ENCODE results near the gene HAUS6. TPM values are rescaled to one million over a fixed set of nuclear protein-coding genes. Genes with fewer than 3 reads are reported as not detected.
A peak's percentile ranks its signal among the peaks of the same experiment; 100 is the strongest.
"Not testable (repeated sequence)": the region's sequence is repeated elsewhere in the genome, so short reads cannot be mapped to it uniquely, and the experiment has no call there.

HAUS6 gene
- total and polyA plus RNA-seq, 2 donors = 5.6 to 25.0 TPM

GRCh38 chr9:19036611-19037010 lies 66.1 kb downstream of the HAUS6 start:
- no peak for DNase-seq (ENCODE audit: extremely low spot score)
- WGBS = 97% methylated on average over 5 of the region's 5 CpGs
- H3K4me1 ChIP-seq (ENCODE audit: insufficient read depth) = no peaks in the 10 kb centered on the region
- H3K36me3 ChIP-seq (ENCODE audit: insufficient read depth) = no peaks in the 10 kb centered on the region
- no peak overlapping the region for H3K4me3 ChIP-seq (ENCODE audit: low read depth, low read length)
- no peak overlapping the region for H3K27ac ChIP-seq (ENCODE audit: low read depth)

- no peak for DNase-seq (ENCODE audit: extremely low spot score)
- 84% methylated on average over 20 of the region's 20 CpGs for WGBS
- H3K4me1 ChIP-seq (ENCODE audit: insufficient read depth) = no peaks in the 10 kb centered on the region
- H3K36me3 ChIP-seq (ENCODE audit: insufficient read depth) = no peaks in the 10 kb centered on the region
- no peak within 1 kb of the TSS for H3K4me3 ChIP-seq (ENCODE audit: low read depth, low read length)
- no peak within 1 kb of the TSS for H3K27ac ChIP-seq (ENCODE audit: low read depth)
Observed at GRCh38 chr9:19033015-19033414, 69.7 kb downstream of the HAUS6 start, which contains the start of gene SAXO1. Gene SAXO1 (minus strand): TSS chr9:19033209. CDS start chr9:19032908, 301 bp downstream.

GRCh38 chr9:19032406-19032805 lies 70.3 kb downstream of the HAUS6 start:
- Histone ChIP-seq H3K27ac (ENCODE audit: low read depth) (no peak overlapping the region), H3K4me3 (ENCODE audit: low read depth, low read length) (no peak overlapping the region), H3K4me1 (ENCODE audit: insufficient read depth) (no peaks in the 10 kb centered on the region), H3K36me3 (ENCODE audit: insufficient read depth) (no peaks in the 10 kb centered on the region)
- 62% methylated on average over 14 of the region's 14 CpGs for WGBS
- DNase-seq (ENCODE audit: extremely low spot score) = no peak

GRCh38 chr9:19030899-19031298 lies 71.8 kb downstream of the HAUS6 start:
- DNase-seq (ENCODE audit: extremely low spot score) = no peak
- Histone ChIP-seq H3K4me3 (ENCODE audit: low read depth, low read length) (no peak overlapping the region), H3K36me3 (ENCODE audit: insufficient read depth) (no peaks in the 10 kb centered on the region), H3K4me1 (ENCODE audit: insufficient read depth) (no peaks in the 10 kb centered on the region), H3K27ac (ENCODE audit: low read depth) (no peak overlapping the region)
- 93% methylated on average over 1 of the region's 1 CpG for WGBS

GRCh38 chr9:19028835-19029451 lies 73.8 kb downstream of the HAUS6 start:
- H3K27ac ChIP-seq (ENCODE audit: low read depth) = no peak overlapping the region
- H3K4me1 ChIP-seq (ENCODE audit: insufficient read depth) = no peaks in the 10 kb centered on the region

GRCh38 chr9:19027825-19028224 lies 74.9 kb downstream of the HAUS6 start:
- no peak for DNase-seq (ENCODE audit: extremely low spot score)
- WGBS = 94% methylated on average over 22 of the region's 22 CpGs
- Histone ChIP-seq H3K4me1 (ENCODE audit: insufficient read depth) (no peaks in the 10 kb centered on the region), H3K4me3 (ENCODE audit: low read depth, low read length) (no peak overlapping the region), H3K36me3 (ENCODE audit: insufficient read depth) (no peaks in the 10 kb centered on the region), H3K27ac (ENCODE audit: low read depth) (no peak overlapping the region)

More at GRCh38 chr9:19028835-19029451, 73.8 kb downstream of the HAUS6 start:
- no peaks in the 10 kb centered on the region for H3K36me3 ChIP-seq (ENCODE audit: insufficient read depth)
- peak; percentile 23 for DNase-seq (ENCODE audit: extremely low spot score)
- H3K4me3 ChIP-seq (ENCODE audit: low read depth, low read length) = no peak overlapping the region
- WGBS = 25% methylated on average over 8 of the region's 8 CpGs

GRCh38 chr9:19026375-19026774 lies 76.3 kb downstream of the HAUS6 start:
- Histone ChIP-seq H3K4me1 (ENCODE audit: insufficient read depth) (no peaks in the 10 kb centered on the region), H3K4me3 (ENCODE audit: low read depth, low read length) (no peak overlapping the region), H3K27ac (ENCODE audit: low read depth) (no peak overlapping the region), H3K36me3 (ENCODE audit: insufficient read depth) (no peaks in the 10 kb centered on the region)
- no peak for DNase-seq (ENCODE audit: extremely low spot score)
- WGBS = 90% methylated on average over 6 of the region's 6 CpGs

GRCh38 chr9:19023078-19023477 lies 79.6 kb downstream of the HAUS6 start:
- H3K36me3 ChIP-seq (ENCODE audit: insufficient read depth) = no peaks in the 10 kb centered on the region
- no peak for DNase-seq (ENCODE audit: extremely low spot score)
- no peaks in the 10 kb centered on the region for H3K4me1 ChIP-seq (ENCODE audit: insufficient read depth)
- H3K27ac ChIP-seq (ENCODE audit: low read depth) = no peak overlapping the region
- no peak overlapping the region for H3K4me3 ChIP-seq (ENCODE audit: low read depth, low read length)
- WGBS = 53% methylated on average over 5 of the region's 5 CpGs

- WGBS = 98% methylated on average over 2 of the region's 2 CpGs
- no peak for DNase-seq (ENCODE audit: extremely low spot score)
- Histone ChIP-seq H3K36me3 (ENCODE audit: insufficient read depth) (no peaks in the 10 kb centered on the region), H3K4me3 (ENCODE audit: low read depth, low read length) (no peak overlapping the region), H3K4me1 (ENCODE audit: insufficient read depth) (no peaks in the 10 kb centered on the region), H3K27ac (ENCODE audit: low read depth) (no peak overlapping the region)
Observed at GRCh38 chr9:19022206-19022605, 80.5 kb downstream of the HAUS6 start.

GRCh38 chr9:19021649-19022048 lies 81.1 kb downstream of the HAUS6 start:
- not testable (repeated sequence) for DNase-seq (ENCODE audit: extremely low spot score); H3K27ac ChIP-seq (ENCODE audit: low read depth); H3K36me3 ChIP-seq (ENCODE audit: insufficient read depth); H3K4me1 ChIP-seq (ENCODE audit: insufficient read depth); H3K4me3 ChIP-seq (ENCODE audit: low read depth, low read length)
- WGBS = 93% methylated on average over 2 of the region's 2 CpGs

- H3K4me1 ChIP-seq (ENCODE audit: insufficient read depth) = no peaks in the 10 kb centered on the region
- H3K27ac ChIP-seq (ENCODE audit: low read depth) = no peak overlapping the region
- H3K36me3 ChIP-seq (ENCODE audit: insufficient read depth) = no peaks in the 10 kb centered on the region
- no peak overlapping the region for H3K4me3 ChIP-seq (ENCODE audit: low read depth, low read length)
- DNase-seq (ENCODE audit: extremely low spot score) = no peak
- WGBS = 87% methylated on average over 3 of the region's 3 CpGs
Observed at GRCh38 chr9:19020886-19021455, 81.7 kb downstream of the HAUS6 start.

- Histone ChIP-seq H3K4me1 (ENCODE audit: insufficient read depth) (no peaks in the 10 kb centered on the region), H3K27ac (ENCODE audit: low read depth) (no peak overlapping the region), H3K4me3 (ENCODE audit: low read depth, low read length) (no peak overlapping the region), H3K36me3 (ENCODE audit: insufficient read depth) (no peaks in the 10 kb centered on the region)
- DNase-seq (ENCODE audit: extremely low spot score) = no peak
- 64% methylated on average over 4 of the region's 4 CpGs for WGBS
Observed at GRCh38 chr9:19018201-19018600, 84.5 kb downstream of the HAUS6 start.

- H3K4me1 ChIP-seq (ENCODE audit: insufficient read depth) = no peaks in the 10 kb centered on the region
- H3K36me3 ChIP-seq (ENCODE audit: insufficient read depth) = no peaks in the 10 kb centered on the region
- H3K27ac ChIP-seq (ENCODE audit: low read depth) = no peak overlapping the region
- WGBS = 78% methylated on average over 5 of the region's 5 CpGs
- no peak overlapping the region for H3K4me3 ChIP-seq (ENCODE audit: low read depth, low read length)
- DNase-seq (ENCODE audit: extremely low spot score) = no peak
Observed at GRCh38 chr9:19009391-19009965, 93.2 kb downstream of the HAUS6 start.

Data from urinary bladder (tissue), 4 donors.